Hematopoietic multipotent progenitor cell treated with erythropoietin and hydrocortisone succinate and interleukin-3 and kit ligand, for 17 days (in vitro differentiated cells): ENCODE data around the gene FBXO30.

Experiments
- DNase-seq: peaks from one replicate; pipeline ENCODE4 v3.0.0-alpha.2; 2015; ENCODE audit warnings: low spot score

The FBXO30 gene, protein sequence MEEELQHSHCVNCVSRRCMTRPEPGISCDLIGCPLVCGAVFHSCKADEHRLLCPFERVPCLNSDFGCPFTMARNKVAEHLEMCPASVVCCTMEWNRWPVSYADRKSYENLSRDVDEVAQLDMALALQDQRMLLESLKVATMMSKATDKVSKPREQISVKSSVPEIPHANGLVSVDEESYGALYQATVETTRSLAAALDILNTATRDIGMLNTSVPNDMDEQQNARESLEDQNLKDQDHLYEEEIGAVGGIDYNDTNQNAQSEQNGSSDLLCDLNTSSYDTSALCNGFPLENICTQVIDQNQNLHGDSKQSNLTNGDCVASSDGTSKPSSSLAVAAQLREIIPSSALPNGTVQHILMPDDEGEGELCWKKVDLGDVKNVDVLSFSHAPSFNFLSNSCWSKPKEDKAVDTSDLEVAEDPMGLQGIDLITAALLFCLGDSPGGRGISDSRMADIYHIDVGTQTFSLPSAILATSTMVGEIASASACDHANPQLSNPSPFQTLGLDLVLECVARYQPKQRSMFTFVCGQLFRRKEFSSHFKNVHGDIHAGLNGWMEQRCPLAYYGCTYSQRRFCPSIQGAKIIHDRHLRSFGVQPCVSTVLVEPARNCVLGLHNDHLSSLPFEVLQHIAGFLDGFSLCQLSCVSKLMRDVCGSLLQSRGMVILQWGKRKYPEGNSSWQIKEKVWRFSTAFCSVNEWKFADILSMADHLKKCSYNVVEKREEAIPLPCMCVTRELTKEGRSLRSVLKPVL

DNA sequence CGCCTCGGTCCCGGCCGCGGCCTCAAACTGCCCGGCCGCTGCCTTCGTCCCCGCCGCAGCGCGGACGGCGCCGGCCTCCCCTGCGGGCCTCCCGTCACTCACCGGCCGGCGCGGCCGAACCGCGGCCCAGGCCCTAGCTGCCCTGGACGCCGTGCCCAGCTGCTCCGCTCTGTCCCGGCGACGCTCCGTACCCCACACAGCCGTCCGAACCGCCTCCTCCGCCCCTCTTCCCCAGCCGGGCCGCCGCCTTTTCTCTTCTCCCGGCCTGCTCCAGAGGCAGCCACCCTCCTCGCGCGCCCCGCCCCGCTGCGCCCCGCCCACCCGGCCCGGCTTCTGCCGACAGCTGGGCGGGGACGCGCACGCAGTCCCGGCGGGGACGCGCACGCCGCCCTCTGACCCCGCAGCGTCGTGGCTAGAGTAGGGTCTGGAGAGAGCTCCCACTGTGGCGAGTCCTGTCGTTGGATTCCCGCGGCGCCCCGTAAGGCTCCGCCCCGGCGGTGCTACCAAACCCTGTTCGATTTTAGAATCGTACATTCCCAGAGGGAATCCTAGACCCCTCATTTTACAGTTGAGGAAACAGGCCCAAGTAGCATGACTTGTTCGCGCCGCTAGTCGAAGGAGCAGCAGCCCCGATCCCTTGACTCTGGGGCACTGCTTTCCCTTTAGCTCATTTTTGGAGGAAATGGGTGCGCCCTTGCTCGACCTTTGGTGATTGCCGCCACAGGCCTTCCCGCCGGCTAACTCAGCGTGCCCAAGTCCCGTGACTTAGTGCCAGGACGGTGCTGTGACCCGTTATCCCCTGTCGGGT lies at the start of gene FBXO30:
Gene FBXO30 (minus strand): TSS at position 295 of the 808 bp plus-strand sequence. CDS start 8,390 bp downstream, outside the sequence.
- DNase-seq = peak; percentile 93

DNA sequence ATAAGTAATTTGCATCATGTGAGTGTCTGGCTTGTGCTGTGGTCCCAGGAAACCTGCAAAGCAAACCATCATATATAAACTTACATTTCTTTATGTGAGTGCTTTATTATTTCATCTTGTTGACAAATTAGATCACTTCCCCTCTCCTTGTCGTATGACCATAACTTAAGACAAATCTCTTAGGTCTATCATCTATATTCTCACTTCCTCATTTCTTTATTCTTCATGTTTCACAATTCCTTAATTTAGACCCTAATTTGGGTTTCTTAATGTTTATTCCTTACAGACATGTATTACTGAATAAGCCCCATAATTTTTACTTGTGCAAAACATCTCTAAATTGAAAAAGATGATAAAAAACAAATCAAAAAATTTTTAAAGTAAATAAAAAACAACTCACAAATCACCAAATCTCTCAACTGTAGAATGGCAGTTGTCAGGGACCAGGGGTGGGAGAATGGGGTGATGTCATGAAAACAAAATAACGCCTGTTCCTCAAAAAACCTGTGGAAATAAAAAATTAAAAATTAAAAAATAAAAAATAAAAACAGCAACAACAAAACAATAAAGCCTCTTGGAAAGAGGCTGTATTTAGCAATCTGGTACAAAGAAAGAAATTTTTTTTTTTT lies 49.5 kb upstream of the FBXO30 start:
- DNase-seq = no peak

DNA sequence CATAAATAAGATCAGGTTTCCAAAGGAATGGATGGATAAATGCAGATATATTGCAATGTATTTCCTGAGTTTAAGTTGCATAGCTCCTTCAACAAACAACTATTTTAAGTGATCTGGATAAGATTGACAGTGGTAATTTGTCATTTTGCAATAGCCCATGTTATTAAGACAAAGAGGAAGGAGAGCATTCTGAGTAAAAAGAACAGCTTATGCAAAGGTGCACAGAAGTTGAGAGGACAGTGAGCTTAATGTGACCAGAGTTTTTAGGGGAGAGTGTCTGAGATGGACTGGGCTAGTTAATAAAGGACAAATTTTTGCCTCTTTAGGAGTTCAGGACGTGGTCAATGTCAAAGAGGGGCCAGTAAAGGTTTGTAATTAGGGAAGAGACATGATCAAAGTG lies 48.8 kb upstream of the FBXO30 start:
- no peak for DNase-seq

DNA sequence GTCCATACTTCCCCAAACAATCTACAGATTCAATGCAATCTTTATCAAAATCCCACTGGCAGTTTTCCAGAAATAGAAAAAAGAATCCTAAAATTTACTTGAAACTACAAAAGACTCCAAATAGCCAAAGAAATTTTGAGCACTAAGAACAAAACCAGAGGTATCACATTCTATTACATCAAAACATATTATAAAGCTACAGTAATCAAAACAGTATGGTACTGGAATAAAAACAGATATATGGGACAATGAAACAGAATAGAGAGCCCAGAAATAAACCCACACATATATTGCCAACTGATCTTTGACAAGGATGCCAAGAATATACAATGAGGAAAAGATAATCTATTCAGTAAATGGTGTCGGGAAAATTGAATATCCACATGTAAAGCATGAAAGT lies 46.0 kb upstream of the FBXO30 start:
- DNase-seq = no peak

DNA sequence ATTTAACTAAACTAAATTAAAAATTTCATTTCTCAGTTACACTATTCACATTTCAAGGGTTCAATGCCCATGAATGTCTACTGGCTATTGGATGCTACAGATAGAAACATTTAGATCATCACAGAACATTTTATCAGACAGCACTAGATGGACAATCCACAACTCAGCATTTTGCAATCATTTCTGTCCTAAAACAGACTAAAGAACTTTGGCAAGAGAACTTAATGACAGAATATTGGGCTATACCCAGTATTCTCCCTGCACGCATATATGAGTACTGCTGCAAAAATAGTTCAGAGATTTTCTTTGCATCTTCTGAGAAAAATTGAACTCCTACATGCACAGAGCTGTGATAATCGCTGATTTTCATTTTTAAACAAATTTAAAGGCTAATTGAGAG lies 36.1 kb upstream of the FBXO30 start:
- no peak for DNase-seq

DNA sequence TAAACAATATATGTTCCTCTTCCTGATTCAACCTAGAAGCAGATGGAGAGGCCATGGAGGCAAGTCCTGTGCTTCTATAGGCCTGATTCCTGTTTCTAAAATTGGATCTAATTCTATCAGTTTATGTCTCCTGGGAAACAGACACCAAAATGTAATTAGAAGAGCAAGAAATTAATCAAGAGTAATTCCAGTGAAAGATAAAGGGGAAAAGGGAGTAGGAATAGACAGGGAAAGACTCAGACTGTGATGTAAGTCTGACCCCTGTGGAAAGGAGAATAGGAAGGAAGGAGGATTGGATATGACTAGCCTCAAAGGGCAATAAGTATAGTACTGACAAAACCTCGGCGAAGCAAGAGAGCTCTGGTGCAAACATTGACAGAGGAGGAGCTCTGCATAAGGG lies 33.9 kb upstream of the FBXO30 start:
- DNase-seq = no peak

DNA sequence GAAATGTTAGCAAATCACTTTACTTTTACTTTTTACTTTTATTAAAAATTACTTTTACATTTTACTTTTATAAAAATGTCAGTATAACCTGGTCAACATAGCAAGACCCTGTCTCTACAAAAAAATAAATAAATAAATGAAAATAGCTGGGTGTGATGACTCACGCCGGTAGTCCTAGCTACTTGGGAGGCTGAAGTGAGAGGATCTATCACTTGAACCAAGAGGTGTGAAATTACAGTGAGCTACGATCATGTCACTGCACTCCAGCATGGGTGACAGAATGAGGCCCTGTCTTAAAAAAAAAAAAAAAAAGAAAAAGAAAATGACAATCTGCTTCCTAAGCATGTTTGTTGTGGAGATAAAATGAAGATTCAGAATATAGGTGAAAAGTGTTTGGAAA lies 31.0 kb upstream of the FBXO30 start:
- peak; percentile 40 for DNase-seq

DNA sequence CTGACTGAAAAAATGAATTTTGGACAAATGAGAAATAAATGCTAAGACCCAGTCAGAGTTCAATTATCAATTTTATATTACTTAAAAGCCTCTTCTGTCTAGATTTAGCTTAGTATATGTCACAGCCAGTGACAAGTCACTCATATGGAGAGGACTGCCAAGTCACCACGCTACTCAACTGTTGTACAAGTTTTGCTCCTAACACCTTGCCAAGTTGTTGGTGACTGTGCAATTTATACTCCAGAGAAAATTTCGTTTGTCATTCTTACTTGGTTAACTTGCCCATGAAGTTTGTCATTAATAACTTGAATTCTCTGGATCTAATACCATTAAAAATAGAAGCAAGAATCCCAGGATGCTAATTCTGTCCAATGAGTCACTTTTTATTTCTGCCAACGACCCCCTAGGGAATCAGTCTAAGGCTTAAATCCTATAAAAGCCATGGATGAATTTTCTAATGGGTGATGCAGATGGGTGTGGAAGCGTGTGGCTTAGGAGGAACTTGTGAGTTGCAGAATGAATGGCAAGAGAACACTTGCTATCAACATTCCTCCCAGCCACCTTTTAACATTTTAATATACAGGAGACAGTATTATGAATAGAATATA lies 30.4 kb upstream of the FBXO30 start:
- peak; percentile 86 for DNase-seq

DNA sequence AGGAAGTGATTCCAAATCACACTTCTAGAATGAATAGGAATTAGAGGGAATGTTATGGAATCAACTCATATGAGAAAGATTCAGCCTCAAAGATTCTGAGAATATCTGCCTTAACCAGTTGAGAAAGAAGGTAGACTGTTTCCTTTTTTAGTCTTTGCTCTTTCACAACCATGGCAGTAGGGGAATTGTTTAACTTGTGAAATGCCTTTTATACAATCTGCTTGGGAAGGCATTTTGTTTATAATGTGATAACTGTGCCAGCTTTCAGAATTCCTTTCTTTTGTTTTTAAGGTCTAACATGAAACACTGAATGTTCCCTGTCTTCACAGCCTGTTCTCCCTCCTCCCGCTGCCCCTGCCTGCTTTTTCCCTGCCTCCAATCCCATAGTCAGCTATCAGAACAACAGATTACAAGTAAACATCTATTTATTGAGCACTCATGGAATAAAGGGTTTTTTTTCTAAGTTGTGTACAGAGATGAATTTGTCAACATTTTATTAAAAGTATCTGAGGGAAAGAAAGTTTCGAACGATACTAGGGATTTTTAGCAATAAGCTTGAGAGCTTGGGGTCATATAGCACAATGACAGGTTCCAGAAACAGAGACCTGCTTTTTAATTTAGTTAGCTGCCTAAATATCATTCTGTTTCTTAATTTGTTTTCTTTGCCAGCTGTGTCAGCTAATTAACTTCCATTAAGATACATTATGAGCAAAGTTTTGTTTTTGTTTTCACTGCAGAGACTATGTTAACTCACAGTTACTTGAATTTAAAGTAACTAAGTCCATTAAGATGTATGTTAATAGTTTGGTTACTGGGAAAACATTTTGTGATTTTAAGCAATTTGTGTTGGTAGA lies 28.3 kb upstream of the FBXO30 start:
- no peak for DNase-seq

DNA sequence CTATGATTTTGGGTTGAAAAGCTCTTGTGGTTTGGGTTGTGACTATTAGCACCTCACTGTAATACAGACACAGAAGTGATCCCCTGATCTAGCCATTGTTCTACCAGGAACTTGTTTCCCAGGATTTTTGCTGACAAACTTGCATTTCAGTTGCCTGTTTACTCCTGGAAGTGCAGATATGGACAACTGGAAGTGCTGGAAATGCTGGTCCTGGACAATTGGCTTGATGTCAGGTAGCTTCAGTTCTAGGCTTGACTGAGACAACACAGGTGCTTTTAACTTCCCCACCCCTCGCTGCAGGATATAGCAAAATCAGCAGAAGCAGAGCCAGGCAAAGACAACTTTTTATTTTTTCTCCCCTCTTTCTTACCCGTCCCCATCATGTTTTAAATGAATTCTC lies 27.1 kb upstream of the FBXO30 start:
- no peak for DNase-seq

DNA sequence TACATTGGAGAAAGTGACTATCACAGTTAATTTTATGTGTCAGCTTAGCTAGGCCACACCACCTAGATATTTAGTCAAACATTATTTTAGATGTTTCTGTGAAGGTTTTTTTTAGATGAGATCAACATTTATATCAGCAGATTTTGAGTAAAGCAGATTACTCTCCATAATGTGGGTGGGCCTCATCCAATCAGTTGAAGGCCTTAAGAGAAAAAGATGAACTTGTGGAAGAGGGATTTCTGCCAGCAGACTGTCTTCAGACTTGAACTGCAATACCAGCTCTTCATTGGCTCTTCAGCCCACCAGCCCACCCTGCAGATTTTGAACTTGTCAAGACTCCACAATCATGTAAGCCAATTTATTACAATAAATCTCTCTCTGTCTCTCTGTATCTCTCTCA lies 25.1 kb upstream of the FBXO30 start:
- no peak for DNase-seq

DNA sequence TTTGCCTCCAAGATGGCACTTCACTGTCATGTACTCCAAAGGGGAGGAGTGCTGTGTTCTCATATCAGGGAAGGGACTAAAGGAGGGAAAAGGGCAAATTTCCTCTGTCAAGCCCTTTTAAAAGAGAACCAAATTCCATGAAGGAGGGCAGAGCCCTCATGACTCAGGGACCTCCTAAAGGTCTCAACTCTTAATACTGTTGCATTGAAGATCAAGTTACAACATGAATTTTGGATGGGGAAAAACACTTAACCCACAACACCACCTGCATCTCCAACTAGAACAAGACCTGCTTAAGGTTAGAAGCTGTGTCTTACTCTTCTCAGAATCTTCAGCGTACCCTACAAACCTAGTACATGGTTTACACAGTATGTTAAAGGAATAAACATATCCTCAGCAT lies 23.7 kb upstream of the FBXO30 start:
- no peak for DNase-seq

DNA sequence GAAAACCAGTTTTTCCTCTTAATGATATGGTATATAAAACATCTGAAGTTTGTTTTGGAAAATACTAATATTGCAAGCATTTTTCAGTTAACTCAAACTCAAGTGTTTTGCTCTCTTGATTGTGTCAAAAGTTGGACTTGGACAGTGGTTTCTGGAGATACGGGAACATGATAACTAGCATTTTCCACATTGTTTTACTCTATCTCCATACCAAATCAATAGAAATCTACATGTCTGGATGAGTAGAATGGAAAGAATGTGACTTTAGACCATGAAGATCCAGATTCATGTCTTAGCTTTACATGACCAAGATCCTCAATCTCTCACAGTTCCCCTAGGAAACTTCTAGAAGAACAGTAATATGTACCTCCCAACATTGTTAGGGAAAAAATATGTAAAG lies 22.2 kb upstream of the FBXO30 start:
- DNase-seq = no peak

DNA sequence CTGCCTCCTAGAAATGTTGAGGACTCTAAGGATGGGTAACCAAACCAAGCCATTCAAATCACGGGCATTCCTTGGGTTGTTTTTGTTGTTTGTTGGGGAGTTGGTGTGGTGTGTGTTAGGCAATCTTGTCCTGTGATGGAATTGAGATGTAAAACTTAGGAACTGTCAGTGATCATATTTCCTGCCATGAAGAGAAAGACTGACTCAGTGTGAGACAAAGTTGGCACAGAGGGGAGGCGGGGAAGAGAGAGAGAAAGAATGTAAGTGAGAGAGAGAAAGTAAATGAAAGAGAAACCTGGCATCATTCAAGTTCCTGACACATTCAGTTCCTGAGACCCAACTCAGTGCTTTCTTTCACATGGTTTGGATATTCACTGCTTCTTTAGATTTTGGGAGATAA lies 21.6 kb upstream of the FBXO30 start:
- no peak for DNase-seq

DNA sequence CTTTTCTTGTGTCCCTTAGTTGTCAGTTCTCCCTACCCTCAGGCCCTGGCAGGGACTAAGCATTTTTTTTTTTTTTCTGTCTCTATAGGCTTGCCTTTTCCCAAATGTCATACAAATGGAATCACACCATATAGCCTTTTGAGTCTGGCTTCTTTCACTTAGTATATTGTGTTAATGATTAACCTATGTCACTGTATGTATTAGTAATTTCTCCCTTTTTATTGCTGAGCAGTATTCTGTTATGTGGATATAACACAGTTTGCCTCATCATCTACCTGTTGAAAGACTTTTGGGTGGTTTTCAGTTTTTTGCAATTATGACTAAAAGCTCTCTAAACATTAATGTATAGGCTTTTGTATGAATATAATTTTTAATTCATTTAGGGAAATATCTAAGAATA lies 16.0 kb upstream of the FBXO30 start:
- no peak for DNase-seq

DNA sequence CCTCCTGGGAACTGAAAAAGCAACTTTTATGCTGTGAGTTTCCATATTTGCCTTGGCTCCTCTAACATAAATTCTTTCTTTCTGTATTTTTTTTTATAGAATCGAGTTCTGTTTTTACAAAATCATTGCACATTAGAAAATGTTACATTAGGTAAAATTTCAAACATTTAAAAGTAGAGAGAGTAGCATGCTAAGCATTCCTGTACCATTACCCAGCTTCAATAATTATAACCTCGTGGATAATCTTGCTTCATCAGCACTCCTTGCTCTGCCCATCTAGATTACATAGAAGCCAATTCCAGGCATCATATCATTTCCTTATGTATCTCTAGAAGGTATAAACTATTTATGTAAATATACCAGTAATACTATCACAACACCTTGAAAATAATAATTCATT lies 15.4 kb upstream of the FBXO30 start:
- DNase-seq = no peak

DNA sequence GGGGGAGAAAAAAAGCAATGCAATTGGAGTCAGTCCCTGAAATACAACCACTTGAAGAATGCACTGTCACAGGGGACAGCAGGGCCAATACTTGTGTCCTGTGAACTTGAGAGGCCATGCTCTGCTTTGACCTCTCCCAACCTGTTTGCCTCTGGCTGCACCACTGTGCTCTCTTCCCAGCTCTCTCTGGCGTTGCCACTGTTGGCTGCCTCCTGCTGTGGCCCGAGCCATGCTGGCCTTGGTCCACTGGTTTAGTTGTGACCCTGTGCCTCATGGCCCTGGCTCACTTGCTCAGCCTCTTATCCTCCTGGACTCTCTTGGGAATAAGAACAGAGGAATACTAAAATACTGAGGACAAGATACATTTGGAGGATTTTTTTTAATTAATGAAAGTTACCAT lies 14.5 kb upstream of the FBXO30 start:
- DNase-seq = no peak

DNA sequence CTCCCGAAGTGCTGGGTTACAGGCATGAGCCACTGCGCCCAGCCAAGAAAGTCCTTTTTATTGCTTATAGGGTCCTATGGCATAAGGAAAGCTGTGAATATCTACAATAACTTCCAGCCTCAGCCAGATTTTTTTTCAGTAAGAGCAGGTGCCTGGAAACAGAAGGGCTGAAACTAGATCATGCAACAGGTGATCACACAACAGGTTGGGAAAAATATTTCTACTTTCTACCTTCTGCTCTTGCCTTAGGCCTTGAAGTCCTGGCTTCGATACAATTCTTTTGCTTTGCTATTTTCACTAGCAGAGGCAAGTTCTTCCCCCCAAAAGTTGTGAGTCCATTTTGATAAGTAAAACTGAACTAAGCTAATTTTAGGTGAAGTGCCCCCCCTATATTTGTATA lies 9.7 kb upstream of the FBXO30 start:
- no peak for DNase-seq

DNA sequence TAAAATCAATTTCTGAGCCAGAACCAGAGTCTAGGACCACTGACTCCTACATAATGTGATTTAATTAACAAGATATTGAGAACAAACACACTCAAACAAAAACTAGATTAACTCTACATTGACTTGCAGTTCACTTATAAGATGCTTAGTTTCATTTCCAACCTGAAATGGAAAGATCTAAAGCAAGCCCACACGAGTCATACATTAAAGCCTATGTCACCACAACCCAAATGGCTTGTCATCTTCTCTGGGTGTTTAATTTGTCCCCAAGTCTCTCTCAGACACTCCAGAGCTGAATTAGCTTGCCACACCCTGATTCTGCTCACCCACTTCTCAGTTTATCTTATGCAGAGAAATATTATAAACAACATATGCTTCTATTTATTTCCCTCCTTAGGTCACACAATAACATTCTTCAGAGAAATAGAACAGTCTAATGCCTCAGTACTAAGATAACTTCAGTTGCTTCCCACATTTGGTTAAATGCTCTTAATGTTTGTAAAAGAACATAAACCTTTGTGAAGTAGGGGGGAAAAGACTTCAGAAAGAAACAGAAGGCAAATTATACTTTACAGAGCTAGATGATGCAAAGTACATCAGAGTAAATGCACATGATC lies 8.8 kb upstream of the FBXO30 start:
- peak; percentile 52 for DNase-seq

DNA sequence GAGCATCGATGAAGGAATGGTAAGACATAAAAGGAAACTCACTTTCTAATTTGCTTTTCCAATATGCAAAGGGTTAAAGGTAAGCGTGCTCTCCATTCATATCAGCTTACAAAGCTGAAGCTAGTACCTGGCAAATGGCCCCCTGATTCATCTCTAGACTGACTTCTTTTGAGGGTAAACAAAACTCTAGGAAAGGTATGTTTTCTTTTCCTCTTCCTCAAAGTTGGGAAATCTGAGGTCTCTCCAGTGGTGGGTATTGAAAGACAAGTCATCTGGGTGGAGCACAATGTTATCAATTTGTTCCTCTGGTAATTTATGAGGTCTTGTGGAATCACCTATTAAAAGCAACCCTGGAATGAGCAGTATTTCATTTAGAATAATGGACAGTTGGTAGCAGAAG lies 7.9 kb upstream of the FBXO30 start:
- no peak for DNase-seq
